Ectodermal cell (in vitro differentiated cells): ENCODE data around the gene RFPL2.
"Not testable (repeated sequence)": the region's sequence is repeated elsewhere in the genome, so short reads cannot be mapped to it uniquely, and the experiment has no call there.

Experiments
- H3K27ac ChIP-seq: 2 replicates; pipeline ENCODE4 v1.7.0; 2013; ENCODE audit warnings: mild to moderate bottlenecking, low read depth, low read length; ENCODE audit not compliant: insufficient read depth, poor library complexity, severe bottlenecking
- H3K27me3 ChIP-seq: 2 replicates; pipeline ENCODE4 v1.7.0; 2013; ENCODE audit warnings: mild to moderate bottlenecking, low read length; ENCODE audit not compliant: insufficient read depth, control insufficient read depth, poor library complexity, severe bottlenecking
- H3K36me3 ChIP-seq: one replicate; pipeline ENCODE4 v1.7.0; 2013; ENCODE audit warnings: low read length; ENCODE audit not compliant: control insufficient read depth, insufficient read depth
- H3K4me1 ChIP-seq: one replicate; pipeline ENCODE4 v1.7.0; 2013; ENCODE audit warnings: low read length; ENCODE audit not compliant: control insufficient read depth, insufficient read depth
- H3K4me3 ChIP-seq: 2 replicates; pipeline ENCODE4 v1.7.0; 2013; ENCODE audit warnings: low read depth, low read length, control low read depth; ENCODE audit not compliant: insufficient read depth
- H3K9me3 ChIP-seq: 2 replicates; pipeline ENCODE4 v1.7.0; 2013; ENCODE audit warnings: mild to moderate bottlenecking, low read length, moderate library complexity; ENCODE audit not compliant: control insufficient read depth
- WGBS, 2 experiments: methylation state at CpG; one replicate each; pipeline ENCODE4 v1.1.7; 2013; ENCODE audit warnings: missing lambda C conversion rate in 2 of 2; 5-methylcytosine and 5-hydroxymethylcytosine counted together

RFPL2 gene

DNA sequence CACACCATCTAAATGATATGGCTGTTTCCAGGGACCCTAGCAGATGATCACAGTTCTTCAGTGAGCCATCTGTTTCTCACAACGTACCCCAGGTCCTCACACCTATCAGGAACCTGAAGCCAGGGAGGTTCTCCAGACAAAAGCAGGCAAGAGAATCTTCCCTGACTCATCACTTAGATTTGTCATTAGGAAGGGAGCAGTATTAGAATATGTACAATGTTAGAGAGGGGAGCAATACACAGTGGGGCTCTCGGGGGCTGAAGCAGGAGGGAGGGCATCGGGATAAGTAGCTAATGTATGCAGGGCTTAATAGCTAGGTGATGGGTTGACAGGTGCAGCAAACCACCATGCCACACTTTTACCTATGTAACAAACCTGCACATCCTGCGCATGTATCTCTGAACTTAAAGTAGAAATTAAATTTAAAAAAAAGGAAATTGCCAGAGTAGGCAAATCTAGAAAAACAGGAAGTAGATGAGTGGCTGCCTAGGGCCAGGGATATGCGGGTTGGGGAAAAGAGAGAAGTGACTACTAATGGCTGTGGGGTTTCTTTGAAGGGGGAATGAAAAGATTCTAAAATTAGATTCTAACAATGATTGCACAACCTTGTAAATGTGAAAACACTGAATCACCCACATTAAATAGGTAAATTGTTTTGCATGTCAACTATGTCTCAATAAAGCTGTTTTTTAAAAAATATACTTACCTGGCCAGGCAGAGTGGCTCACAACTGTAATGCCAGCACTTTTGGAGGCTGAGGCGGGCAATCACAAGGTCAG lies 60.2 kb downstream of the RFPL2 start:
- no peaks in the 10 kb centered on the region for H3K27me3 ChIP-seq
- H3K27ac ChIP-seq, result no peak overlapping the region
- H3K9me3 ChIP-seq, result no peaks in the 10 kb centered on the region
- 92 to 94% methylated on average over 6 of the region's 6 CpGs for WGBS, 2 experiments
- no peaks in the 10 kb centered on the region for H3K4me1 ChIP-seq
- no peak overlapping the region for H3K4me3 ChIP-seq
- no peaks in the 10 kb centered on the region for H3K36me3 ChIP-seq

DNA sequence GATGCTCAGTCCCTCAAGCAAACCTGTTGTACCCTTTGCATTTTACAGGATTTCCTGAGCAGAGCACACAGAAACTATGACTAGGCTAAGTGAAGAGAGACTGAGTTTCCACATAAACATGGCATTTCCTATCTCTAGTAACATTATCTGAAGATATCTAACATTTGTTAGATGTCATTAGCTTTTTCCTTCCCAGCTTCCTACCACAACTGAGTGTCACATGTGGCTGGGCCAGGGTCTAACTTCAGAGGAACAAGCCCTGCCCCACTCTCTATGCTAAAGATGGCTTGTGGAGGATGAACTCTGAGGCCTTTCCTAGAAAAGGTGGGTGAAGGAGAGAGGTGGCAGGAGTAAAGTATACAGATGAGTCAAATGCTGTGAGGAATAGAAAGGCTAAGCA lies 62.3 kb downstream of the RFPL2 start:
- Histone ChIP-seq H3K9me3 (no peaks in the 10 kb centered on the region), H3K4me1 (no peaks in the 10 kb centered on the region), H3K4me3 (no peak overlapping the region), H3K36me3 (no peaks in the 10 kb centered on the region), H3K27me3 (no peaks in the 10 kb centered on the region), H3K27ac (no peak overlapping the region)

DNA sequence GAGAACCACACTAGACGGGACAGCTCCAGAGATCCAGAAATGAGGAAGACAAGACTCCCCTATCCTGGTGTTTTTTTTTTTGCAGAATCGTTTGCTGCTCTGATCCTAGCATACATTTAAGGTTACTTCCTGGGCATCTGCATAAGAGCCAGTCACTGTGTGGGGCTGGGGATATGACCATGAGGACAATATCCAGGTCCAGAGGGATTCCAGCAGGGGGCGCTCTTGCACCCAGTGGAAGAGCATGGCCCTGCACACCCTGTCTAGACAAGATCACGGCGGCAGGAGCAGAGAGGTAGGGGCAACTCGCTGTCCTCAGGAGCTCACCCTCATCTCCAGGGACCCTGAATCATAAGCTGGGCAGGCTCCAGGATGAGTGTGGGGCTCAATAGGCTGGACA lies 64.2 kb downstream of the RFPL2 start:
- 46% methylated on average over 5 of the region's 6 CpGs for WGBS, 2 experiments
- H3K36me3 ChIP-seq, H3K4me3 ChIP-seq, H3K27ac ChIP-seq, H3K27me3 ChIP-seq, H3K4me1 ChIP-seq, H3K9me3 ChIP-seq: not testable (repeated sequence)
